G401.6 (cell line): ENCODE results near the gene ASTL.
"Not testable (repeated sequence)": the region's sequence is repeated elsewhere in the genome, so short reads cannot be mapped to it uniquely, and the experiment has no call there.

Experiments
- FAIRE-seq: peaks from 2 replicates; lab custom pipeline; 2012; peaks lifted over from hg19 to GRCh38; lab: Jason Lieb, UNC

ASTL gene

GRCh38 chr2:96138179-96139145, at the start of gene ASTL:
Gene ASTL (minus strand): TSS chr2:96138502. CDS start chr2:96138436, 66 bp downstream.
- FAIRE-seq, result no peak

GRCh38 chr2:96186562-96186961, 48.3 kb upstream of the ASTL start:
- no peak for FAIRE-seq

- no peak for FAIRE-seq
Observed at GRCh38 chr2:96185516-96185915, 47.2 kb upstream of the ASTL start.

- no peak for FAIRE-seq
Observed at GRCh38 chr2:96184989-96185388, 46.7 kb upstream of the ASTL start.

GRCh38 chr2:96184188-96184587, 45.9 kb upstream of the ASTL start:
- no peak for FAIRE-seq

GRCh38 chr2:96181529-96181928, 43.2 kb upstream of the ASTL start:
- FAIRE-seq, result no peak

GRCh38 chr2:96180521-96180920, 42.2 kb upstream of the ASTL start:
- FAIRE-seq, result no peak

GRCh38 chr2:96180002-96180401, 41.7 kb upstream of the ASTL start:
- FAIRE-seq, result no peak

- no peak for FAIRE-seq
Observed at GRCh38 chr2:96176661-96177060, 38.4 kb upstream of the ASTL start.

GRCh38 chr2:96175951-96176350, 37.6 kb upstream of the ASTL start:
- FAIRE-seq, result no peak

GRCh38 chr2:96174251-96175144, 36.2 kb upstream of the ASTL start:
- FAIRE-seq, result no peak

- FAIRE-seq, result no peak
Observed at GRCh38 chr2:96171831-96172230, 33.5 kb upstream of the ASTL start.

- no peak for FAIRE-seq
Observed at GRCh38 chr2:96170626-96171025, 32.3 kb upstream of the ASTL start.

- FAIRE-seq, result no peak
Observed at GRCh38 chr2:96169868-96170507, 31.7 kb upstream of the ASTL start.

GRCh38 chr2:96167407-96168013, 29.2 kb upstream of the ASTL start:
- FAIRE-seq, result no peak

GRCh38 chr2:96164459-96165184, 26.3 kb upstream of the ASTL start:
- no peak for FAIRE-seq

GRCh38 chr2:96163768-96164429, 25.6 kb upstream of the ASTL start:
- no peak for FAIRE-seq

GRCh38 chr2:96163415-96163767, 25.1 kb upstream of the ASTL start:
- no peak for FAIRE-seq

GRCh38 chr2:96161898-96162297, 23.6 kb upstream of the ASTL start:
- FAIRE-seq, result no peak

GRCh38 chr2:96160366-96160765, 22.1 kb upstream of the ASTL start:
- not testable (repeated sequence) for FAIRE-seq
